HEK293 (cell line): ENCODE measurements around the gene KSR1.

Experiments
- CTCF ChIP-seq: fragments of 450-650 bp; formaldehyde crosslinking; IDR thresholded peaks from 2 replicates; pipeline ENCODE4 v1.5.1; 2016; ENCODE audit warnings: missing biosample characterization, missing genetic modification characterization
- KLF17 ChIP-seq: fragments of 450-650 bp; formaldehyde crosslinking; IDR thresholded peaks from 2 replicates; pipeline ENCODE4 v1.5.1; 2016; ENCODE audit warnings: missing biosample characterization, missing genetic modification characterization
- PATZ1 ChIP-seq: fragments of 450-650 bp; formaldehyde crosslinking; IDR thresholded peaks from 2 replicates; pipeline ENCODE4 v1.5.1; 2016; ENCODE audit warnings: missing biosample characterization, missing genetic modification characterization
- SP2 ChIP-seq: fragments of 450-650 bp; formaldehyde crosslinking; IDR thresholded peaks from 2 replicates; pipeline ENCODE4 v1.5.1; 2016; ENCODE audit warnings: missing biosample characterization, missing genetic modification characterization
- TCF7L2 ChIP-seq: IDR thresholded peaks from 2 replicates; pipeline ENCODE4 v1.6.1; 2011; ENCODE audit warnings: low read depth, mild to moderate bottlenecking, inconsistent platforms, low read length, moderate library complexity, borderline replicate concordance
- WT1 ChIP-seq: fragments of 450-650 bp; formaldehyde crosslinking; IDR thresholded peaks from 2 replicates; pipeline ENCODE4 v1.5.1; 2016; ENCODE audit warnings: missing biosample characterization, missing genetic modification characterization
- ZNF121 ChIP-seq: fragments of 450-650 bp; formaldehyde crosslinking; IDR thresholded peaks from 2 replicates; pipeline ENCODE4 v1.5.1; 2016; ENCODE audit warnings: missing biosample characterization, missing genetic modification characterization
- ZNF155 ChIP-seq: fragments of 450-650 bp; formaldehyde crosslinking; IDR thresholded peaks from 2 replicates; pipeline ENCODE4 v1.5.1; 2016; ENCODE audit warnings: missing biosample characterization, missing genetic modification characterization
- ZNF629 ChIP-seq: fragments of 450-650 bp; formaldehyde crosslinking; IDR thresholded peaks from 2 replicates; pipeline ENCODE4 v1.5.1; 2017; ENCODE audit warnings: missing biosample characterization, missing genetic modification characterization
- ZNF776 ChIP-seq: fragments of 450-650 bp; formaldehyde crosslinking; IDR thresholded peaks from 2 replicates; pipeline ENCODE4 v1.5.0; 2017; ENCODE audit warnings: missing biosample characterization, missing genetic modification characterization, borderline replicate concordance
- ZNF777 ChIP-seq: fragments of 450-650 bp; formaldehyde crosslinking; IDR thresholded peaks from 2 replicates; pipeline ENCODE4 v1.5.1; 2017; ENCODE audit warnings: missing biosample characterization, missing genetic modification characterization, borderline replicate concordance
- ZSCAN30 ChIP-seq: fragments of 450-650 bp; IDR thresholded peaks from 2 replicates; pipeline ENCODE4 v1.5.1; 2018; ENCODE audit warnings: missing biosample characterization, mild to moderate bottlenecking, missing genetic modification characterization, moderate library complexity

- TF ChIP-seq KLF17 (tag by site-specific recombination), result no peak
- no peak for TF ChIP-seq SP2 (tag by site-specific recombination)
- no peak for TF ChIP-seq CTCF (tag by site-specific recombination)
- no peak for TF ChIP-seq ZNF155
- TF ChIP-seq ZSCAN30 (tag by site-specific recombination), result no peak
- no peak for TF ChIP-seq ZNF121 (tag by site-specific recombination)
- no peak for TF ChIP-seq TCF7L2
- TF ChIP-seq ZNF776 (tag by site-specific recombination), result no peak
- no peak for TF ChIP-seq ZNF629 (tag by site-specific recombination)
- no peak for TF ChIP-seq WT1 (tag by site-specific recombination)
- TF ChIP-seq ZNF777, result no peak
- no peak for TF ChIP-seq PATZ1 (tag by site-specific recombination)
Measured at GRCh38 chr17:27646232-27646631, 190.0 kb downstream of the KSR1 start.
